GM18907 (cell line): ENCODE data around the gene ELOF1.
"Not testable (repeated sequence)": the region's sequence is repeated elsewhere in the genome, so short reads cannot be mapped to it uniquely, and the experiment has no call there.

Experiments used
- ATAC-seq: cut with Tn5 transposase; IDR thresholded peaks from one replicate; pipeline ENCODE4 v1.9.1; 2021; ENCODE audit warnings: mild to moderate bottlenecking, moderate library complexity; ENCODE audit not compliant: unreplicated experiment

Gene ELOF1

GRCh38 chr19:11573354-11573753 lies 14.3 kb upstream of the ELOF1 start:
- ATAC-seq = not testable (repeated sequence)

- ATAC-seq = no peak
These were observed 11.0 kb upstream of the ELOF1 start for GRCh38 chr19:11570039-11570462.

- ATAC-seq = no peak
These were observed 7.1 kb upstream of the ELOF1 start for GRCh38 chr19:11566164-11566563.

- ATAC-seq = not testable (repeated sequence)
These were observed 6.6 kb upstream of the ELOF1 start for GRCh38 chr19:11565649-11565980.

GRCh38 chr19:11564082-11564807 lies 5.2 kb upstream of the ELOF1 start:
- not testable (repeated sequence) for ATAC-seq

- ATAC-seq = no peak
These were observed 4.5 kb upstream of the ELOF1 start for GRCh38 chr19:11563532-11563931.

- ATAC-seq = no peak
These were observed 1.5 kb upstream of the ELOF1 start for GRCh38 chr19:11560404-11561051.

- no peak for ATAC-seq
These were observed 2.2 kb downstream of the ELOF1 start for GRCh38 chr19:11556634-11557420.

- no peak for ATAC-seq
These were observed 3.8 kb downstream of the ELOF1 start for GRCh38 chr19:11555246-11555645.

GRCh38 chr19:11554160-11554559 lies 4.9 kb downstream of the ELOF1 start:
- no peak for ATAC-seq

GRCh38 chr19:11552666-11553372 lies 6.2 kb downstream of the ELOF1 start:
- no peak for ATAC-seq

GRCh38 chr19:11551603-11552235 lies 7.3 kb downstream of the ELOF1 start:
- no peak for ATAC-seq

GRCh38 chr19:11550265-11550664 lies 8.8 kb downstream of the ELOF1 start:
- ATAC-seq = no peak

- no peak for ATAC-seq
These were observed 9.6 kb downstream of the ELOF1 start for GRCh38 chr19:11549386-11549953.

- no peak for ATAC-seq
These were observed 10.9 kb downstream of the ELOF1 start for GRCh38 chr19:11547929-11548700.

- no peak for ATAC-seq
These were observed 17.8 kb downstream of the ELOF1 start for GRCh38 chr19:11541238-11541637.

GRCh38 chr19:11540645-11541044 lies 18.4 kb downstream of the ELOF1 start:
- no peak for ATAC-seq

- no peak for ATAC-seq
These were observed 19.3 kb downstream of the ELOF1 start for GRCh38 chr19:11539495-11540365.
